Brain microvascular endothelial cell (primary cell): ENCODE results near the gene MYH15.
A peak's percentile ranks its signal among the peaks of the same experiment; 100 is the strongest.

Source experiments
- DNase-seq: peaks from one replicate; pipeline ENCODE4 v3.0.0-alpha.2; 2020
- H3K27ac ChIP-seq: fragments of 250-450 bp; sonication (Bioruptor Pico); 2 replicates; pipeline ENCODE4 v1.5.1; 2020; ENCODE audit warnings: mild to moderate bottlenecking, moderate library complexity
- H3K27me3 ChIP-seq: fragments of 250-450 bp; sonication (Bioruptor Pico); replicated peaks from 2 replicates; pipeline ENCODE4 v1.5.1; 2020; ENCODE audit warnings: mild to moderate bottlenecking
- H3K36me3 ChIP-seq: fragments of 250-450 bp; sonication (Bioruptor Pico); replicated peaks from 2 replicates; pipeline ENCODE4 v1.5.1; 2020; ENCODE audit warnings: mild to moderate bottlenecking
- H3K4me3 ChIP-seq: 2 replicates; pipeline ENCODE4 v1.5.1; 2011; ENCODE audit warnings: low read depth, mild to moderate bottlenecking, control low read depth, low read length, moderate library complexity
- CTCF ChIP-seq: IDR thresholded peaks from 2 replicates; pipeline ENCODE4 v1.5.1; 2011; ENCODE audit warnings: low read depth, mild to moderate bottlenecking, moderate library complexity, low read length, control low read depth, inconsistent platforms; ENCODE audit errors: missing control alignments
- in situ Hi-C: cut with HindIII; loops from 2 replicates; pipeline ENCODE4 v1.10.0; 2017; ENCODE audit warnings: low sequenced_read_pairs, low pct_ligation_motif_present

The MYH15 gene

GRCh38 chr3:108518895-108519294 lies 8.5 kb upstream of the MYH15 start:
- Histone ChIP-seq H3K36me3 (no peaks in the 10 kb centered on the region), H3K4me3 (no peak overlapping the region), H3K27ac (no peak overlapping the region), H3K27me3 (no peaks in the 10 kb centered on the region)
- no peak for TF ChIP-seq CTCF
- no peak for DNase-seq
- in situ Hi-C loops: no loop called here

- no peak for DNase-seq
- H3K27ac ChIP-seq: no peak overlapping the region
- in situ Hi-C loops: no loop called here
- no peaks in the 10 kb centered on the region for H3K27me3 ChIP-seq
- no peak for TF ChIP-seq CTCF
- H3K4me3 ChIP-seq: no peak overlapping the region
- H3K36me3 ChIP-seq: no peaks in the 10 kb centered on the region
Measured at GRCh38 chr3:108516881-108517280, 6.5 kb upstream of the MYH15 start.

- no peak overlapping the region for H3K27ac ChIP-seq
- no peak for TF ChIP-seq CTCF
- DNase-seq: peak; percentile 17
- in situ Hi-C loops: no loop called here
- no peak overlapping the region for H3K4me3 ChIP-seq
- H3K27me3 ChIP-seq: no peaks in the 10 kb centered on the region
- no peaks in the 10 kb centered on the region for H3K36me3 ChIP-seq
Measured at GRCh38 chr3:108513961-108514360, 3.6 kb upstream of the MYH15 start.

GRCh38 chr3:108512671-108513070 lies 2.3 kb upstream of the MYH15 start:
- no peak overlapping the region for H3K4me3 ChIP-seq
- no peaks in the 10 kb centered on the region for H3K27me3 ChIP-seq
- no peak overlapping the region for H3K27ac ChIP-seq
- DNase-seq: no peak
- no peak for TF ChIP-seq CTCF
- H3K36me3 ChIP-seq: no peaks in the 10 kb centered on the region
- in situ Hi-C loops: no loop called here

GRCh38 chr3:108511490-108511889 lies 1.1 kb upstream of the MYH15 start:
- Histone ChIP-seq H3K36me3 (no peaks in the 10 kb centered on the region), H3K27ac (no peak overlapping the region), H3K27me3 (no peaks in the 10 kb centered on the region), H3K4me3 (no peak overlapping the region)
- in situ Hi-C loops: no loop called here
- no peak for DNase-seq
- no peak for TF ChIP-seq CTCF

GRCh38 chr3:108511055-108511454 lies 659 bp upstream of the MYH15 start:
- Histone ChIP-seq H3K27ac (no peak overlapping the region), H3K36me3 (no peaks in the 10 kb centered on the region), H3K4me3 (no peak overlapping the region), H3K27me3 (no peaks in the 10 kb centered on the region)
- TF ChIP-seq CTCF: no peak
- no peak for DNase-seq
- in situ Hi-C loops: no loop called here
